ENCODE measurements around the gene RIPOR2. TPM values are rescaled to one million over a fixed set of nuclear protein-coding genes. Genes with fewer than 3 reads are reported as not detected.

RIPOR2 gene
- total and polyA plus RNA-seq, 2 of the 13 experiments (the other 11 are each of a cell fraction or from before 2014, with no cell fraction given), result 0.02 to 0.05 TPM

DNA sequence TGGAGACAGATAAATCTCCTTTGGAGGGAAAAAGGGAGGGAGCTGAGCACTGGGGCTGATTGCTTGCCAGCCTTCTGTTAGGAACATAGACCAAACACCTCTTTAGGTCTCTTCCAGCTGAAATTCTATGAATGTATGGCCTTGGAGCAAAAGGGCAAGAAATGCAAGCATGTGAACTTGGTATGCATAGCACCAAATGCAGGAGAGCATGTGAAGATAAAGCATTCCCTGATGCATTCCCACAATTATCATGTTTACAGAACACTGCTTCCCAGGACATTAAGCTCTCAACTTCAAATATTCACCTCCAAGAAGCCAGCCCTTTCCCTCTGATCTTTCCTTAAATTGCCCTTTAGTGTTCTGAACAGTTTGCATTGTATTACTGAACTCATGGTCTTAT is 15.6 kb downstream of the RIPOR2 start:
- CTCF ChIA-PET (ENCODE audit: low intra/inter-chr PET ratio, low total read pairs), result no interaction called here
- intact Hi-C loops (cut with micrococcal nuclease; ENCODE audit: unreplicated experiment), result no loop called here
- FAIRE-seq, result no peak
- Histone ChIP-seq H3K4me2 (ENCODE audit: low read depth, low read length) (no peak overlapping the region), H3K36me3 (replicated peaks in 1 of 2; ENCODE audit: control insufficient read depth in 1 of 2, insufficient read depth in 2 of 2, low read length in 2 of 2) (no peaks in the 10 kb centered on the region), H3K4me3 (replicated peaks in 1 of 3; ENCODE audit: insufficient read depth in 1 of 3, low read depth in 2 of 3, low read length in 3 of 3) (no peak overlapping the region), H3K9ac (ENCODE audit: insufficient read depth, low read depth, low read length) (no peak overlapping the region), H3K9me3 (ENCODE audit: low read length) (no peaks in the 10 kb centered on the region), H3K79me2 (ENCODE audit: insufficient read depth, low read length) (no peaks in the 10 kb centered on the region), H4K20me1 (ENCODE audit: insufficient read depth, low read length) (no peaks in the 10 kb centered on the region), H3K27me3 (ENCODE audit: control insufficient read depth in 1 of 2, insufficient read depth in 2 of 2, low read length in 2 of 2) (peaks cover 1 to 15% of the 10 kb centered on the region in 2 experiments; a peak in 2 of 5 replicates), H3K27ac (ENCODE audit: extremely low read length, insufficient read depth, low read length) (no peak overlapping the region), H2AFZ (ENCODE audit: low read length) (no peak overlapping the region), H3K4me1 (ENCODE audit: insufficient read depth, low read length) (no peaks in the 10 kb centered on the region)
- DNase-seq (ENCODE audit: low spot score), result no peak
- no peak for TF ChIP-seq ZFP41 (CRISPR knock-in tag; IDR thresholded peaks at IDR 0.05; ENCODE audit: borderline replicate concordance)
- no peak for TF ChIP-seq WIZ (CRISPR knock-in tag; IDR thresholded peaks at IDR 0.05)
- TF ChIP-seq NAIF1 (CRISPR knock-in tag; IDR thresholded peaks at IDR 0.05; ENCODE audit: borderline replicate concordance), result no peak
- no peak for TF ChIP-seq HCFC1 (IDR thresholded peaks at IDR 0.05; ENCODE audit: low read depth, low read length)
- no peak for TF ChIP-seq ZNF224 (CRISPR knock-in tag; IDR thresholded peaks at IDR 0.05)
- no peak for TF ChIP-seq NPAS2 (CRISPR knock-in tag; IDR thresholded peaks at IDR 0.05; ENCODE audit: borderline replicate concordance)
- TF ChIP-seq, protein P1, sequence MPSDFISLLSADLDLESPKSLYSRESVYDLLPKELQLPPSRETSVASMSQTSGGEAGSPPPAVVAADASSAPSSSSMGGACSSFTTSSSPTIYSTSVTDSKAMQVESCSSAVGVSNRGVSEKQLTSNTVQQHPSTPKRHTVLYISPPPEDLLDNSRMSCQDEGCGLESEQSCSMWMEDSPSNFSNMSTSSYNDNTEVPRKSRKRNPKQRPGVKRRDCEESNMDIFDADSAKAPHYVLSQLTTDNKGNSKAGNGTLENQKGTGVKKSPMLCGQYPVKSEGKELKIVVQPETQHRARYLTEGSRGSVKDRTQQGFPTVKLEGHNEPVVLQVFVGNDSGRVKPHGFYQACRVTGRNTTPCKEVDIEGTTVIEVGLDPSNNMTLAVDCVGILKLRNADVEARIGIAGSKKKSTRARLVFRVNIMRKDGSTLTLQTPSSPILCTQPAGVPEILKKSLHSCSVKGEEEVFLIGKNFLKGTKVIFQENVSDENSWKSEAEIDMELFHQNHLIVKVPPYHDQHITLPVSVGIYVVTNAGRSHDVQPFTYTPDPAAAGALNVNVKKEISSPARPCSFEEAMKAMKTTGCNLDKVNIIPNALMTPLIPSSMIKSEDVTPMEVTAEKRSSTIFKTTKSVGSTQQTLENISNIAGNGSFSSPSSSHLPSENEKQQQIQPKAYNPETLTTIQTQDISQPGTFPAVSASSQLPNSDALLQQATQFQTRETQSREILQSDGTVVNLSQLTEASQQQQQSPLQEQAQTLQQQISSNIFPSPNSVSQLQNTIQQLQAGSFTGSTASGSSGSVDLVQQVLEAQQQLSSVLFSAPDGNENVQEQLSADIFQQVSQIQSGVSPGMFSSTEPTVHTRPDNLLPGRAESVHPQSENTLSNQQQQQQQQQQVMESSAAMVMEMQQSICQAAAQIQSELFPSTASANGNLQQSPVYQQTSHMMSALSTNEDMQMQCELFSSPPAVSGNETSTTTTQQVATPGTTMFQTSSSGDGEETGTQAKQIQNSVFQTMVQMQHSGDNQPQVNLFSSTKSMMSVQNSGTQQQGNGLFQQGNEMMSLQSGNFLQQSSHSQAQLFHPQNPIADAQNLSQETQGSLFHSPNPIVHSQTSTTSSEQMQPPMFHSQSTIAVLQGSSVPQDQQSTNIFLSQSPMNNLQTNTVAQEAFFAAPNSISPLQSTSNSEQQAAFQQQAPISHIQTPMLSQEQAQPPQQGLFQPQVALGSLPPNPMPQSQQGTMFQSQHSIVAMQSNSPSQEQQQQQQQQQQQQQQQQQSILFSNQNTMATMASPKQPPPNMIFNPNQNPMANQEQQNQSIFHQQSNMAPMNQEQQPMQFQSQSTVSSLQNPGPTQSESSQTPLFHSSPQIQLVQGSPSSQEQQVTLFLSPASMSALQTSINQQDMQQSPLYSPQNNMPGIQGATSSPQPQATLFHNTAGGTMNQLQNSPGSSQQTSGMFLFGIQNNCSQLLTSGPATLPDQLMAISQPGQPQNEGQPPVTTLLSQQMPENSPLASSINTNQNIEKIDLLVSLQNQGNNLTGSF (CRISPR knock-in tag; IDR thresholded peaks at IDR 0.05), result no peak
- TF ChIP-seq PPARG (CRISPR knock-in tag; conservative IDR thresholded peaks at IDR 0.05), result no peak
- TF ChIP-seq RXRA (CRISPR knock-in tag; IDR thresholded peaks at IDR 0.05), result no peak
- TF ChIP-seq ZNF878 (CRISPR knock-in tag; IDR thresholded peaks at IDR 0.05), result no peak
- TF ChIP-seq CREM (IDR thresholded peaks at IDR 0.05), result no peak
- TF ChIP-seq CREM (CRISPR knock-in tag; IDR thresholded peaks at IDR 0.05), result no peak
- no peak for TF ChIP-seq FOXK2 (IDR thresholded peaks at IDR 0.05)
- no peak for TF ChIP-seq HNF4G (IDR thresholded peaks at IDR 0.05; ENCODE audit: borderline replicate concordance, low read depth, low read length)
- no peak for TF ChIP-seq HNF4G (CRISPR knock-in tag; IDR thresholded peaks at IDR 0.05; ENCODE audit: borderline replicate concordance, low read depth)
- TF ChIP-seq SAP130 (CRISPR knock-in tag; IDR thresholded peaks at IDR 0.05; ENCODE audit: low read depth), result no peak
- in situ Hi-C loops (cut with HindIII; ENCODE audit: extremely low pct_ligation_motif_present, low pct_unique_long_range_greater_than_20kb), result no loop called here
- ATAC-seq, result no peak
- no TSS peak for BruUV-seq (replicated peaks)
- POLR2A ChIA-PET, result no interaction called here
